ENCODE results near the gene MADD. TPM values are rescaled to one million over a fixed set of nuclear protein-coding genes. Genes with fewer than 3 reads are reported as not detected.
A peak's percentile ranks its signal among the peaks of the same experiment; 100 is the strongest.

Gene MADD
- total RNA-seq, 2 donors from 2014 or later = 50.8 to 61.6 TPM

- no peak for ATAC-seq
- DNase-seq = no peak
- intact Hi-C loops (cut with DNase I, micrococcal nuclease) = no loop called here
Measured at GRCh38 chr11:47348131-47348802, 78.3 kb downstream of the MADD start.

GRCh38 chr11:47348859-47349258 lies 78.9 kb downstream of the MADD start:
- intact Hi-C loops (cut with DNase I, micrococcal nuclease) = no loop called here
- peak; percentile 45 for ATAC-seq
- DNase-seq = no peak

GRCh38 chr11:47349521-47350095 lies 79.7 kb downstream of the MADD start:
- ATAC-seq (no peak), DNase-seq (no peak)
- intact Hi-C loops (cut with DNase I, micrococcal nuclease) = no loop called here

- no peak for DNase-seq
- intact Hi-C loops (cut with DNase I, micrococcal nuclease) = no loop called here
- ATAC-seq = no peak
Measured at GRCh38 chr11:47350315-47350714, 80.4 kb downstream of the MADD start.

GRCh38 chr11:47351156-47352126 lies 81.5 kb downstream of the MADD start:
- intact Hi-C loops (cut with DNase I, micrococcal nuclease) = no loop called here
- no peak for DNase-seq
- ATAC-seq = no peak

GRCh38 chr11:47352556-47352955 lies 82.6 kb downstream of the MADD start, which contains the start of gene MYBPC3:
MYBPC3 (minus strand) TSS chr11:47352702; CDS start chr11:47352647, 55 bp downstream.
- DNase-seq (no peak), ATAC-seq (no peak)
- intact Hi-C loops (cut with DNase I, micrococcal nuclease) = no loop called here

GRCh38 chr11:47353978-47354774 lies 84.2 kb downstream of the MADD start:
- DNase-seq (no peak), ATAC-seq (no peak)
- intact Hi-C loops (cut with DNase I, micrococcal nuclease) = no loop called here

GRCh38 chr11:47354913-47355282 lies 85.0 kb downstream of the MADD start:
- DNase-seq (no peak), ATAC-seq (no peak)
- intact Hi-C loops (cut with DNase I, micrococcal nuclease) = no loop called here

- intact Hi-C loops (cut with DNase I, micrococcal nuclease) = no loop called here
- peak; percentile 93 to 99 for DNase-seq
- ATAC-seq = peak; percentile 94
Measured at GRCh38 chr11:47355283-47356128, 85.6 kb downstream of the MADD start.

GRCh38 chr11:47356129-47356997 lies 86.4 kb downstream of the MADD start:
- intact Hi-C loops (cut with DNase I, micrococcal nuclease) = no loop called here
- DNase-seq (no peak), ATAC-seq (no peak)

- DNase-seq (no peak), ATAC-seq (no peak)
- intact Hi-C loops (cut with DNase I, micrococcal nuclease) = no loop called here
Measured at GRCh38 chr11:47356998-47357329, 87.0 kb downstream of the MADD start.

GRCh38 chr11:47357985-47358730 lies 88.2 kb downstream of the MADD start:
- DNase-seq = no peak
- intact Hi-C loops (cut with DNase I, micrococcal nuclease) = no loop called here
- no peak for ATAC-seq

- DNase-seq (no peak), ATAC-seq (no peak)
- intact Hi-C loops (cut with DNase I, micrococcal nuclease) = no loop called here
Measured at GRCh38 chr11:47358731-47359051, 88.8 kb downstream of the MADD start.

GRCh38 chr11:47359162-47359561 lies 89.2 kb downstream of the MADD start:
- no peak for DNase-seq
- intact Hi-C loops (cut with DNase I, micrococcal nuclease) = no loop called here
- ATAC-seq = no peak

GRCh38 chr11:47359586-47359985 lies 89.7 kb downstream of the MADD start:
- intact Hi-C loops (cut with DNase I, micrococcal nuclease) = no loop called here
- no peak for ATAC-seq
- no peak for DNase-seq

GRCh38 chr11:47360341-47360740 lies 90.4 kb downstream of the MADD start:
- no peak for ATAC-seq
- no peak for DNase-seq
- intact Hi-C loops (cut with DNase I, micrococcal nuclease) = no loop called here

GRCh38 chr11:47361419-47361818 lies 91.5 kb downstream of the MADD start:
- no peak for ATAC-seq
- intact Hi-C loops (cut with DNase I, micrococcal nuclease) = no loop called here
- no peak for DNase-seq

All from left colon (tissue), 2 donors.